Esophagus muscularis mucosa (tissue), 4 donors: ENCODE data around the gene CD22. TPM values are rescaled to one million over a fixed set of nuclear protein-coding genes. Genes with fewer than 3 reads are reported as not detected.

Experiments used
- DNase-seq: peaks from one replicate; pipeline ENCODE4 v3.0.0-alpha.2; 2017; ENCODE audit errors: extremely low spot score
- H3K27ac ChIP-seq, 4 donors: fragments of 200-600 bp; sonication (generic); replicated peaks in 1 of 4; 1 replicate in 3 of 4; 2 replicates in 1 of 4; pipeline ENCODE4 v1.5.1; 2016 to 2019; ENCODE audit warnings: mild to moderate bottlenecking in 1 of 4
- H3K27me3 ChIP-seq, 4 donors: fragments of 200-600 bp; sonication (generic); one replicate each; pipeline versions ENCODE4 v1.5.1 to v1.6.0; 2016 to 2019
- H3K36me3 ChIP-seq, 4 donors: fragments of 200-600 bp; sonication (generic); one replicate each; pipeline ENCODE4 v1.5.1; 2016 to 2019
- H3K4me1 ChIP-seq, 4 donors: fragments of 200-600 bp; sonication (generic); one replicate each; pipeline ENCODE4 v1.5.1; 2016 to 2019
- H3K4me3 ChIP-seq, 4 donors: fragments of 200-600 bp; sonication (generic); 1 replicate in 2 of 4; 2 replicates in 2 of 4; pipeline ENCODE4 v1.5.1; 2016 to 2019; ENCODE audit warnings: mild to moderate bottlenecking in 4 of 4, moderate library complexity in 1 of 4
- H3K9me3 ChIP-seq, 4 donors: fragments of 200-600 bp; sonication (generic); 1 replicate in 3 of 4; 2 replicates in 1 of 4; pipeline ENCODE4 v1.5.1; 2016 to 2019
- CTCF ChIP-seq, 3 experiments: fragments of 200-600 bp in 2 of 3; fragments of 450-650 bp in 1 of 3; sonication (generic) in 2 of 3; IDR thresholded peaks; one replicate each; pipeline ENCODE4 v1.5.1; 2017 to 2019; ENCODE audit warnings: antibody characterized with exemption in 3 of 3, mild to moderate bottlenecking in 2 of 3, moderate library complexity in 1 of 3
- EP300 ChIP-seq: sonication (generic); formaldehyde crosslinking; IDR thresholded peaks from one replicate; pipeline ENCODE4 v1.6.1; 2017; ENCODE audit warnings: antibody characterized with exemption
- POLR2A ChIP-seq: fragments of 450-650 bp; IDR thresholded peaks from one replicate; pipeline ENCODE4 v1.6.1; 2017; ENCODE audit warnings: antibody characterized with exemption, moderate library complexity, mild to moderate bottlenecking, low read depth
- POLR2AphosphoS5 ChIP-seq, 2 donors: sonication (generic); formaldehyde crosslinking; IDR thresholded peaks; one replicate each; pipeline ENCODE4 v1.6.1; 2017; ENCODE audit warnings: antibody characterized with exemption in 2 of 2
- WGBS: methylation state at CpG from one replicate; pipeline ENCODE4 v1.1.5; 2018; 5-methylcytosine and 5-hydroxymethylcytosine counted together
- intact Hi-C: fragments of 100-400 bp; cut with DNase I; formaldehyde crosslinking; loops from one replicate; pipeline ENCODE4 v1.15.1; 2023
- total RNA-seq, 4 donors: library from RNA; depleted of rRNA; stranded (reverse); fragments of >200 nt; gene quantifications; one replicate each; pipeline versions ENCODE4 v1.1.0 to v1.2.1, GENCODE V29; 2016

The CD22 gene
- total RNA-seq, 4 donors from 2014 or later: 2.3 to 12.5 (median 3.7) TPM

GRCh38 chr19:35380450-35381124 lies 51.6 kb downstream of the CD22 start:
- H3K4me1 ChIP-seq: no peaks in the 10 kb centered on the region
- no peak overlapping the region for H3K27ac ChIP-seq
- intact Hi-C loops: no loop called here

GRCh38 chr19:35381318-35381717 lies 52.3 kb downstream of the CD22 start:
- H3K4me3 ChIP-seq: no peak overlapping the region
- intact Hi-C loops: no loop called here
- no peak for DNase-seq
- TF ChIP-seq POLR2AphosphoS5 (IDR thresholded peaks at IDR 0.05): no peak
- TF ChIP-seq EP300: no peak
- TF ChIP-seq POLR2A: no peak
- TF ChIP-seq CTCF (IDR thresholded peaks at IDR 0.05): no peak
- H3K9me3 ChIP-seq: peaks cover 0 to 4% (median 2%) of the 10 kb centered on the region in 4 donors
- H3K27me3 ChIP-seq: peaks cover 0 to 34% (median 0%) of the 10 kb centered on the region in 4 donors
- no peaks in the 10 kb centered on the region for H3K36me3 ChIP-seq
- WGBS: 83% methylated on average over 3 of the region's 3 CpGs
- no peak overlapping the region for H3K27ac ChIP-seq
- H3K4me1 ChIP-seq: no peaks in the 10 kb centered on the region

More at GRCh38 chr19:35380450-35381124, 51.6 kb downstream of the CD22 start:
- Histone ChIP-seq H3K4me3 (no peak overlapping the region), H3K9me3 (peaks cover 0 to 4% (median 2%) of the 10 kb centered on the region in 4 donors), H3K36me3 (no peaks in the 10 kb centered on the region), H3K27me3 (peaks cover 0 to 34% (median 0%) of the 10 kb centered on the region in 4 donors)
- no peak for TF ChIP-seq POLR2A
- TF ChIP-seq POLR2AphosphoS5 (IDR thresholded peaks at IDR 0.05): no peak
- no peak for TF ChIP-seq CTCF (IDR thresholded peaks at IDR 0.05)
- TF ChIP-seq EP300: no peak
- DNase-seq: peak; percentile 55
- WGBS: 49% methylated on average over 9 of the region's 9 CpGs

DNA sequence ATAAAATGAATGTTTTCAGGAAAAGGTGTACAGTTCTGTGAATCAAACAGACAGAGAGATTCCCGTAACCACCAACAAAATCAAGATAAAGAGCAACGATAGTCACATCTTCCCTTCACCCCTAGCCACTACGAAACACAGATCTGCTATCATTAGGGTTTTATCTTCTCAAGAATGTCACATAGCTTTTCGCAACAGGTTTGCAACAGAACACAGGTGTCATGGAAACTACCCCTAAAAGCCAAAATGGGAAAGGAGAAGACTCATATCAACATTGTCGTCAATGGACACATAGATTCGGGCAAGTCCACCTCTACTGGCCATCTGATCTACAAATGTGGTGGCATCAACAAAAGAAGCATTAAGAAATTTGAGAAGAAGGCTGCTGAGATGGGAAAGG lies 52.9 kb downstream of the CD22 start:
- H3K9me3 ChIP-seq: peaks cover 0 to 4% (median 2%) of the 10 kb centered on the region in 4 donors
- no peaks in the 10 kb centered on the region for H3K36me3 ChIP-seq
- no peak overlapping the region for H3K27ac ChIP-seq
- 90% methylated on average over 6 of the region's 6 CpGs for WGBS
- no peak overlapping the region for H3K4me3 ChIP-seq
- H3K4me1 ChIP-seq: no peaks in the 10 kb centered on the region
- no peak for TF ChIP-seq CTCF (IDR thresholded peaks at IDR 0.05)
- TF ChIP-seq EP300: no peak
- no peak for TF ChIP-seq POLR2A
- TF ChIP-seq POLR2AphosphoS5 (IDR thresholded peaks at IDR 0.05): no peak
- DNase-seq: peak; percentile 24
- peaks cover 0 to 34% (median 0%) of the 10 kb centered on the region in 4 donors for H3K27me3 ChIP-seq
- intact Hi-C loops: no loop called here

DNA sequence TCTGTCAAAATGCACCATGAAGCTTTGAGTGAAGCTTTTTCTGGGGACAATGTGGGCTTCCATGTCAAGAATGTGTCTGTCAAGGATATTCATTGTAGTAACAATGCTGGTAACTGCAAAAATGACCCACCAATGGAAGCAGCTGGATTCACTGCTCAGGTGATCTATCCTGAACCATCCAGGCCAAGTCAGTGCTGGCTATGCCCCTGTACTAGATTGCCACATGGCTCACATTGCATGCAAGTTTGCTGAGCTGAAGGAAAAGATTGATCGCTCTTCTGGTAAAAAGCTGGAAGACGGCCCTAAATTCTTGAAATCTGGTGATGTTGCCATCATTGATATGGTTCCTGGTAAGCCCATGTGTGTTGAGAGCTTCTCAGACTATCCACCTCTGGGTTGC lies 54.5 kb downstream of the CD22 start:
- TF ChIP-seq POLR2A: no peak
- no peak for TF ChIP-seq EP300
- no peak for TF ChIP-seq POLR2AphosphoS5 (IDR thresholded peaks at IDR 0.05)
- no peak for TF ChIP-seq CTCF (IDR thresholded peaks at IDR 0.05)
- Histone ChIP-seq H3K9me3 (peaks cover 0 to 2% (median under 1%) of the 10 kb centered on the region in 4 donors), H3K4me3 (no peak overlapping the region), H3K27me3 (peaks cover 0 to 30% (median 0%) of the 10 kb centered on the region in 4 donors), H3K4me1 (no peaks in the 10 kb centered on the region), H3K36me3 (no peaks in the 10 kb centered on the region), H3K27ac (no peak overlapping the region)
- WGBS: 100% methylated on average over 2 of the region's 2 CpGs
- peak; percentile 50 for DNase-seq
- intact Hi-C loops: no loop called here
